ENCODE data around the gene FIGN.

The FIGN gene

GRCh38 chr2:163670929-163671328 is 64.9 kb downstream of the FIGN start:
- TF ChIP-seq FOXP2 (optimal IDR thresholded peaks at IDR 0.05; ENCODE audit: borderline replicate concordance, extremely low read depth, extremely low read length, insufficient read depth), result no peak
- TF ChIP-seq SIN3A (IDR thresholded peaks at IDR 0.05; ENCODE audit: borderline replicate concordance, insufficient read depth, low read length), result no peak
- no peak for TF ChIP-seq POLR2AphosphoS5 (IDR thresholded peaks at IDR 0.05; ENCODE audit: low read depth, low read length)
- no peak for TF ChIP-seq REST (IDR thresholded peaks at IDR 0.05; ENCODE audit: insufficient read depth in 1 of 2, low read depth in 2 of 2, low read length in 2 of 2)
- TF ChIP-seq TAF1 (IDR thresholded peaks at IDR 0.05; ENCODE audit: borderline replicate concordance, insufficient read depth, low read length), result no peak

GRCh38 chr2:163669506-163669905 is 66.3 kb downstream of the FIGN start:
- TF ChIP-seq FOXP2 (optimal IDR thresholded peaks at IDR 0.05; ENCODE audit: borderline replicate concordance, extremely low read depth, extremely low read length, insufficient read depth), result no peak
- TF ChIP-seq SIN3A (IDR thresholded peaks at IDR 0.05; ENCODE audit: borderline replicate concordance, insufficient read depth, low read length), result no peak
- no peak for TF ChIP-seq TAF1 (IDR thresholded peaks at IDR 0.05; ENCODE audit: borderline replicate concordance, insufficient read depth, low read length)
- TF ChIP-seq POLR2AphosphoS5 (IDR thresholded peaks at IDR 0.05; ENCODE audit: low read depth, low read length), result no peak
- TF ChIP-seq REST (IDR thresholded peaks at IDR 0.05; ENCODE audit: insufficient read depth in 1 of 2, low read depth in 2 of 2, low read length in 2 of 2), result no peak

GRCh38 chr2:163667064-163667887 is 68.5 kb downstream of the FIGN start:
- TF ChIP-seq REST (IDR thresholded peaks at IDR 0.05; ENCODE audit: insufficient read depth in 1 of 2, low read depth in 2 of 2, low read length in 2 of 2) (peak in 1 of 2 experiments; percentile 61; a peak in 1 of 4 replicates), TAF1 (IDR thresholded peaks at IDR 0.05; ENCODE audit: borderline replicate concordance, insufficient read depth, low read length) (no peak)

GRCh38 chr2:163665817-163666216 is 70.0 kb downstream of the FIGN start:
- TF ChIP-seq TAF1 (IDR thresholded peaks at IDR 0.05; ENCODE audit: borderline replicate concordance, insufficient read depth, low read length) (no peak), REST (IDR thresholded peaks at IDR 0.05; ENCODE audit: insufficient read depth in 1 of 2, low read depth in 2 of 2, low read length in 2 of 2) (no peak), POLR2AphosphoS5 (IDR thresholded peaks at IDR 0.05; ENCODE audit: low read depth, low read length) (no peak), SIN3A (IDR thresholded peaks at IDR 0.05; ENCODE audit: borderline replicate concordance, insufficient read depth, low read length) (no peak), FOXP2 (optimal IDR thresholded peaks at IDR 0.05; ENCODE audit: borderline replicate concordance, extremely low read depth, extremely low read length, insufficient read depth) (no peak)

All from PFSK-1 (cell line).